ENCODE data around the gene UBASH3B.

UBASH3B gene

DNA sequence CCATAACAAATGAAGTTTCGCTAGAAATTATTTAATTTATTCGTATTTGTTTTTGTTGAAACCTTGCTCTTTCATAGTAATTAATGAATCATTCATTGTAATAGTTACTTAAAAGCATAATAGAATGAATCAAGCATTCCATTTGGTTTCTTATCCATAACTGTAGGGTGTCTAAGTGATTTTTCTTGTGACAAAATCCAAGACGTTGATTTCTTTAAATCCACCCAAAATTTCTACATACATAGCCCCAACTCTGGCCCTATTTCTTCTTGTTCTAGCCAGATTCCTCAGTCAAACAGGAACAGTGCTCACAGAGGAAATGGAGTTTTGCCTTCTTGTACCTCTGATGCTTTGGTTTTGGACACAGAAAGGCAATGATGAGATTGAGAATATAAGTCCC lies 25.5 kb downstream of the UBASH3B start:
- no peak for DNase-seq

DNA sequence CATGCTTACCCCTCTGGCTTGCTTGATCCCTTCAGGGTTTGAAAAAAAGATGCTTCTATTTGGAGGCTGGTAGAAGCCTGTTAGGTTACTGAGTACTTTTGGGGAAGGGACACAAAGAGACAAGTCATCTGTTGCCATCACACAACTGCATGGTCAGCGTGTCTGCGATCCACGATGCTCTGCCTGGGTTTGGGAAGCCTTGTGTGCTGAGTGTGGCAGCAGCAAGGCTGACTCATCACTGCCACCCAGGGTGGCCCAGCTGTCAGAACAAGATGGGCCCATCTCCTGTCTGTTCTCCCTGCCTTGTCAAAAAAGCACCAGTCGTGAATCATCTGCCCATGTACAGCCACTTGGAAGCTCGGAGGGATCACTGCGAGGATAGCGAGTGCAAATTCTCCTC lies 26.2 kb downstream of the UBASH3B start:
- DNase-seq = no peak

- DNase-seq = no peak
Measured at GRCh38 chr11:122682464-122682863, 26.9 kb downstream of the UBASH3B start.

DNA sequence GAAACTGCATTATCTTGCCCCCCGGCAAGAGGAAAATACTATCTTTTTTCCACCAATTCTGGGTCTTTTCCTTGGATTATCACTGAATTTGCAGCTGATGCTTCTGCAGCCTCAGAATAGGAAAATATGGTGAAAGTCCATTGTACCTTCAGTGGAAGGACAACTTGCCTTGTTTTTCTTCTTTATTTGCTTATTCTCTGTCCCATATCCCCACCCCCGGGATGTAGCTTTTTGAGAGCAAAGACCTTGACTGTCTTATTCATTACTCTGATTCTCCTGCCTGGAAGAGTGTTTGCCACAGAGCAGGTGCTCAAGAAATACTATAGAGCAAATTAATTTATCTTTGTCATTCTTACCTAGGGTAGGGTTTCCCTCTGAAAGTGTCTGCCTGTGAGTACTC lies 29.5 kb downstream of the UBASH3B start:
- DNase-seq = no peak

GRCh38 chr11:122686111-122686510 lies 30.6 kb downstream of the UBASH3B start:
- DNase-seq = no peak

DNA sequence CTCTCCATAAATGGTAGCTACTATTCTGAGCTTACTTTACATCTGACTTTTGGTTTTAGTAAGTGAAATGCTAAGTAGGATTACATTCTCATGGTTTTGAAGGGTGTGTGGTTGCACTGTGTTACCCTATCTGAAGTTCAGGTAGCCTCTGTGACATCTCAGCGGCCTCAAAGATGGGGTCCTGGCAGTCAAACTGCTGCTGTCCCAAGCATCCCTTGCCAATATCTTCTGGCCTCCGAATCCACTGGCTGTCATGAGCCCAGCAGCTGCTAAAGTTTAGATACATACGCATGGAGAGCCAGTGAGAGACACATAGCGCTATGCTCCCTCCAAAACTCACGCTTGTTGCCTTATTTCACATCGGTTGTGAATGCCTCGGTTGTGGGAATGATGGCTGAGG lies 34.9 kb downstream of the UBASH3B start:
- DNase-seq = no peak

DNA sequence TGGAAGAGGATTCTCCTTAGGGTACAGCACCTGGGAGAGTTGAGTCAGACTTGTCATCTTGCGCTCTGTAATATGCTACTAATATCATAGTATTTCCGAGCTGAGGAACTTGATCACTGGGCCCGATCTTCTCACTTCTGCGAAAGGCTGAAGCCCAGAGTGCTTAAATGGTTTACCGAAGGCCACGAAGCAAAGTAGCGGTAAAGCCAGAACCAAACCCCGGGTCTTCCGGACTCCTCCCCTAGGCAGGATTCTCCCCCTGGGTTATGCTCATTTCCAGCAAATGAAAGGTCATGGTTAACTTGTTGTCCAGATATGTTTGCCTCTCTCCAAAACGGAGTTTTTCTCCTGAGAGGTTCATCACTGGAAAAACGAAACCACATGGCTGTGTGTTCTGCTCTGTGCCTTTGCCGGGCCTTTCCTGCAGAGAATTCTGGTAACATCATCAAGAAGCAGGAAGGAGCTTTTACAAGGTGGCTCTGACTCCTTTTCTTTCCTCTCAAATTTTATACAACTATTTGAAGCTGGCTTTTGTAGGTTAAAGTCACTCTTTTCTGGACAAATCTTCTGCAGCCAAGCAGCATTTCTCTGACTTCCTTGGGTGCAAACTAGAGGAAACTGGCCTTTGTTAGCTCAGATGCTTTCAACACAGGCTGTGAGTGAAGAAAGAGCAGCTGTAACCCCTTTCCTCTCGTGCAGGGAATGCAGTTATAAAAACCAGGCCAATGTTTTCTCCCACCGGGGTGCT lies 35.5 kb downstream of the UBASH3B start:
- peak; percentile 80 to 87 for DNase-seq

DNA sequence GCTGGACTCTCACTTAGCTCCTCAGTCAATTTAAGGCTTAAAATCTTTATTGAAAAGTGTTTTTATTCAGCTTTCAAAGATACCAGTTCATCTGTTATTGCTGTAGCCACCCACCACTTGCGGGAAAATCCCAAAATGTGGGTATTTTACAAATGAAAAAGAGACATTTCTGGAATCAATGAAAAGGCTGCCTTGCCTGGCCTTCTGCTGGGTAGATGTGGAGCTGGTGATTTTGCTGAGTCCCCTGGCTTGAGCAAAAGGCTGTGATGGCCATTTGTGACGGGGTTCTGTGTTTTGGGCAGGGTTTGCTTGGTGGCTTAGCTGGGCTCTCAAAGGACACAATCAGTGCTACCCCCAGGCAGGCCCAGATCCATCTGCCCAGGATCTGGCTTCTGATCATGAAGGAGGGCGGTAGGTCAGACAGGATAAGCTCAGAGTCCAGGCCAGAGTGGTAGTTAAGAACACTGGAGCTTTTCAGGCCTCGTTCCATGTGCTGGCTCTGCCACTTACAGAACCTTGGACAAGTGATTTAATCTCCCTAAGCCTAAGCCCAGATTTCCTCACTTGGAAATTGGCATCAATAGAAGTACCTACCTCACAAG lies 36.1 kb downstream of the UBASH3B start:
- DNase-seq = no peak

DNA sequence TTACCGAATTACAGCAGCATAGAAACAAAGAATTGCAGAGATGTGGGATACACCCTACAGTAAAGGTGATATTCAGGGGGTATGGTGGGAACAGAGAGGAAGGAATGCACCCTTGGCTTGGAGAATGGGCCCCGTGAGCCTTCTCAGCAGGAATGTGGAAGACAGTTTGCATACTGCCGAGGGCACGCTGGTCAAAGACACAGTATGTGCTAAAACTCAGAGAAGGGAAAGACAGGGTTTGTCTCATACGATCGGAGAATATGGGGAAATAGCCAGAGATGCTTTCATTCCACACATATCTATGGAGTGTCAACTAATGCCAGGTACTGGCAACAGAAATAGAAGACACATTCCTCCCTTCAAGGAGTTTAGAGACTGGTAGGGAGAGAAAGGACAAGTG lies 36.9 kb downstream of the UBASH3B start:
- DNase-seq = no peak

- DNase-seq = no peak
Measured at GRCh38 chr11:122695076-122695615, 39.6 kb downstream of the UBASH3B start.

DNA sequence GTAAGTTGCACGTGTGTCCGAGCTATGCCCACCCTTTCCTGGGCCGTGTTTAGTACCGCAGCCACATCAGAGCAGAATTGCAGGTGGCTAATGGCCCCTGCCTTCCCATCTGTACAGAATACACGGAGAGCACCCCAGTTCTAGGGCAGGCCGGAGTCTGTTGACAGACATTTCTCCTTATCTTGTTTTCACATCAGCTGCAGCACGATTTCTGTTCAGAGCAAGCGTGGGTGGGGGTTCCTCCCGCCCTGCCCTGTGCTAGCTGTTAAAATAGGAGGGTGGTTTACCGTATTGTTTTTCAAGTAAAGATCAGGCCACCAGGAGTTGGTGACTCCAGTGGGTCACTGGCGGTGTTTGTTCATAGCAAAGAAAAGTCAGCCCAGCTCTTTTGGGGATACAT lies 41.1 kb downstream of the UBASH3B start:
- DNase-seq = no peak

DNA sequence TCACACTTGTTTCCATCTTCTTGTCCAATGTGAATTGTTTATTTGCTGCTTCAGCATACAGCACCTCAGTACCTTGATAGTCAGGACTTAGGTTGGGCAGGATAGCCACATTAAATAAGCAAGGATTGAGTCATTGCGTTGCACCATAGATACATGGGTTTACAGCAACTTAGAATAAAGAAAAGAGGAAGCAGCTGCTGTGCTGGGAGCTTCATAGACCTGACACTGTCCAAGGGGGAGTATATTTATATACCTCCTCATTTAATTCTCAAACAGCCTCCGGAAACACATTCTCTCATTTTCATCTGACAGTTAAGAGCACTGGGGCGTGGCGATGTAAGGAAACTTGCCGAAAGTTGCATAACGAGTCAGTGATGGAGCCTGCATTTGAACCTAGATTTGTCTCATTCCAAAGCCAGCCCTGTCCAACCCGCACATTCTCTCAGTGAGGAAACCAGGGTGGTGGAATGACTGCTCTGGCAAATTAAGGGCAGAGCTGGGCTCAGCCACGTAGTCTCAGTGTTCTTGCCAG lies 42.2 kb downstream of the UBASH3B start:
- DNase-seq = peak; percentile 99

DNA sequence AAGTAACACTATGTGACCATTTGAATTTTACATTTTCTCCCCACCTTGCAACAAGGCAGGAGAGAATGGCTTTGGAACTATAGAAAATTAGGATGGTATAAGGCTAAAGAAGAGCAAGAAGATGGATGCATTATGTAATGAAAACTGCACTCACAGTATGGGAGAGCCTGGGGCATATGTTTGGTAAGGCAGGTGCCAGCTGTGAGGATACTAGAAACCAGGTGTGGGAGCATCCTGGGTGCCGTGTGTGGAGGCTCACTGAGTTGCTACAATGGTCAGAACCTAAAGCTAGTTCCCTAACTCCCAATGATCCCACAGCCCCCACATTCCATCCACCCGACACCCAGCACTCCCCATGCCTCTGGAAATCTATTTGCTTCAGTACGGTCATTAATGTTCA lies 42.9 kb downstream of the UBASH3B start:
- no peak for DNase-seq

GRCh38 chr11:122700666-122701065 lies 45.1 kb downstream of the UBASH3B start:
- DNase-seq = no peak

DNA sequence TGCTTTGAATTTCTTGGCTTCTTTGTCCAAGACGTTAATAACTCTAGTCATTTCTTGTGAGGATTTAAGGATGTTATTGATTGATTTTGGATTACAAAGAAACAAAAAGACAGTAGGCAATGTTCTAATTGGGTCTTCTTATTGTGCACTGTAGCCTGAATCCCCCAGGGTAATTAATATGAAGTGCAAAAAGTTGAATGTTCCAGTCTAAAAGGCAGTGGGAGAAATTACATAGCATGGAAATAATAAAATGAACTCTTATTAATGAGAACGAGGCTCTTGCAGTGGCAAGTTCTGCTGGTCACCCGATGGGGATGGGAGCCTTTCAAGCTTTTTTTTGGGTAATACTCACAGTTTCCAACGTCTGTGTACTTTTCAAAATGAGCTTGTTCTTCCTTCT lies 45.6 kb downstream of the UBASH3B start:
- DNase-seq = no peak

DNA sequence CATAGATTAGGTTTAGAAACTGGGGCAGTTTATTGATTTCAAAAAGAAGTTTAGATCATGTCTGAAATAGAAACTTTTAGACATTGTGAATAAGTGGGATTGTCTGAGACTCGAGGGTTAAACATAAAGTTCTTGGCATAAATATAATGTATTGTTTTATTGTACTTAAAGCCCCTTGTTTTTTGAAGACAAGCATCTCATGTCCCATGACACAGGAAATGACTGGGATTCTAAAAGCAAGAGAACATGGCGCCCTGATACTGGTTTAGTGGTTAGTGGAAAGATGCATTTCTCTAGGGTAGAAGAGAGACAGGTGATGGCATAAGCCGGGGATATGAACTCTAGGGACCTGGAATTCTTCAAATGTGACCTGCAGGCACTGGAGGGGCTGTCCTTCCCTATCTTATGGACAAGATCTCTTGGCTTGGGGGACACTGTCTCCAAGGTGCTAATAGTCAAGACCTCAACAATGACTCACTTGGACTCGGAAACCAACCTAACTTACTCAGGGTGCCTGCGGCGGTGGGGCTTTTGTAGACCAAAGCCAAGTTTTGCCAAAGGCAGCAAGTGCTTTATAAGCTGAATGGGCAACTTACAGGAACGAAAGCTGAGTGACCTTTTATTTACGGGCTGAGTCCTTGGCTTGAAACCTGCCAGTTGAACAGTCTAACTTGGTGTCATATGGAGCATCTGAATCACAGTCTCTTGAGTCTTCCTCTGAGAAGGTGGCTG lies 48.2 kb downstream of the UBASH3B start:
- DNase-seq = no peak

DNA sequence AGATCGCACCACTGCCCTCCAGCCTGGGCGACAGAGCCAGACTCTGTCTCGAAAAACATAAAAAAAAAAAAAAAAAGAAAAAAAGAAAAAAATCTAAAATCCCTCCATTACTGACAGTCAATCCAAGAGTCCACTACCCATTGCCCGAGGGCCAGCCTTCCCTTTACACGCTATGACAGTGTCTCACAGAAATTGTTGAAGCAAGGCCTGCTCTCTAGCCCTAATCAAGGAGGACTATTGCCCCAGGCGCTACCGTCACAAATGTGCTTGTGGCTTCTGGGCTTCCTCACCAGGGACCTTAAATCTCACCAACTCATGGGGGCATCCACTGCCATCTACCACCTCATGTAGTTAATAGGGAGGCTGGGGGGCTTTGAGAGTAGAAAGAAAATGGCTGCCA lies 49.9 kb downstream of the UBASH3B start:
- DNase-seq = no peak

- DNase-seq = no peak
Measured at GRCh38 chr11:122706291-122707088, 51.0 kb downstream of the UBASH3B start.

- DNase-seq = no peak
Measured at GRCh38 chr11:122707111-122707510, 51.6 kb downstream of the UBASH3B start.

DNA sequence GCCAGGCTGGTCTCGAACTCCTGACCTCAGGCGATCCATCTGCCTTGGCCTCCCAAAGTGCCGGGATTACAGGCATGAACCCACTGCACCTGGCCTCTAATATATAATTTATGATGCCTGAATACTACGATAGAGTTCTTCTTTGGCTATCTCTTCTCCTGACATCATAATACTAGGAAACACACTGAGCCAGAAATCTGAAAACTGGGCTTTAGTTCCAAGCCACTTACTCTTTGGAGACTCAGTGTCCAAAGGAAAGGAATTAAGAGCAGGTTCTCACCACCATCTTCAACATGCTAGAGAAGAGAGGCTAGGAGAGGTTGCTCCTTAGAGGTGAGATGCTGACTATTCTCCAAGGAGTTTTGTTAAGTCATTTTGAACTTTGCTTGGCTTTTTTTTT lies 52.4 kb downstream of the UBASH3B start:
- no peak for DNase-seq

GRCh38 chr11:122709039-122709760 lies 53.7 kb downstream of the UBASH3B start:
- no peak for DNase-seq

DNA sequence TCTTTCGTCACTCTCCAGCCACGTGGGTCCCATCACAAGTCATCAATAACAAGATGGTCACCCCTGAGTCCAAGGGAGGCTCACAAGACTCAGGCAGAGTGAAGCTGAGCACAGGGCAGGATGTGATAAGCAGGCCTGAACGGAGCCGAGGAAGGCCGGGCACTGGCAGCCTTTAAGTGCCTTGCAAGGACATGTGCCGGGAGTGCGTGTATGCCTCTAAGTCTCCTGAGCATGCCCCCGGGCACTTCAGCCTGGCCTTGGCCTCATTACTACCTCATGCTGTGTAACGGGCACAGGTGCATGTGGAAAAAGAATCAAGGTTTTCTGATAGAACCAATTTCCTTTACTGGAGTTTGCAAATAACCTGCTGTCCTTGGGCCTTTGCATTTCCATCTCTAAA lies 55.8 kb downstream of the UBASH3B start:
- no peak for DNase-seq
